Prostate gland (tissue), 2 donors: ENCODE measurements around the gene FAM184A.

Experiments used
- CTCF ChIP-seq, 4 experiments: fragments of 200-600 bp in 2 of 4; fragments of 450-650 bp in 2 of 4; sonication (generic) in 2 of 4; IDR thresholded peaks; 1 replicate in 3 of 4; 2 replicates in 1 of 4; pipeline ENCODE4 v1.5.1; 2016 to 2019; ENCODE audit warnings: antibody characterized with exemption in 4 of 4, mild to moderate bottlenecking in 2 of 4, moderate library complexity in 2 of 4
- POLR2A ChIP-seq: fragments of 450-650 bp; IDR thresholded peaks from one replicate; pipeline ENCODE4 v1.6.1; 2016; ENCODE audit warnings: antibody characterized with exemption, mild to moderate bottlenecking
- POLR2AphosphoS5 ChIP-seq: sonication (generic); formaldehyde crosslinking; IDR thresholded peaks from one replicate; pipeline ENCODE4 v1.6.1; 2017; ENCODE audit warnings: antibody characterized with exemption

- no peak for TF ChIP-seq CTCF (IDR thresholded peaks at IDR 0.05)
- no peak for TF ChIP-seq POLR2A
- no peak for TF ChIP-seq POLR2AphosphoS5
These were observed 26.1 kb downstream of the FAM184A start for GRCh38 chr6:119052292-119052889.
